NCI-H2029 treated with DMSO at 0.1 percent for 48 hours (cell line): ENCODE results near the gene CCDC97.
"Not testable (repeated sequence)": the region's sequence is repeated elsewhere in the genome, so short reads cannot be mapped to it uniquely, and the experiment has no call there.

Experiments used
- DNase-seq: peaks from one replicate; lab custom pipeline; 2025; lab: John Stamatoyannopoulos, UW

Gene CCDC97

DNA sequence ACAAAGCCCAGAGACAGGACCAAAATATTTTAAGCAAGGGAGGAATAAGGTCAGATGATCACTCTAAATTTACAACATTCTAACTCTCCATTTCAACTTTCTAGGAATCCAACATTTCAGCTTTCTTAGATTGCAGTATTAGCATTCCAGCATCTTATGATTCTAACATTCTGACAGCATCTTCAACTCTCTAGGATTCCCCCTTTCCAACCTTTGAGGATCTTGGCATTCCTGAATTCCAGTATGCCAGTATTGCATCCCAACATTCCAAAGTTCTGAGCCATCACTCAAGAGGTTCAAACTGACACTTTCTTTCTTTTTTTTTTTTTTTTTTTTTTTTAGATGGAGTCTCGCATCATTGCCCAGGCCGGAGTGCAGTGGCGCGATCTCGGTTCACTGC is 30.0 kb downstream of the CCDC97 start:
- DNase-seq: no peak

DNA sequence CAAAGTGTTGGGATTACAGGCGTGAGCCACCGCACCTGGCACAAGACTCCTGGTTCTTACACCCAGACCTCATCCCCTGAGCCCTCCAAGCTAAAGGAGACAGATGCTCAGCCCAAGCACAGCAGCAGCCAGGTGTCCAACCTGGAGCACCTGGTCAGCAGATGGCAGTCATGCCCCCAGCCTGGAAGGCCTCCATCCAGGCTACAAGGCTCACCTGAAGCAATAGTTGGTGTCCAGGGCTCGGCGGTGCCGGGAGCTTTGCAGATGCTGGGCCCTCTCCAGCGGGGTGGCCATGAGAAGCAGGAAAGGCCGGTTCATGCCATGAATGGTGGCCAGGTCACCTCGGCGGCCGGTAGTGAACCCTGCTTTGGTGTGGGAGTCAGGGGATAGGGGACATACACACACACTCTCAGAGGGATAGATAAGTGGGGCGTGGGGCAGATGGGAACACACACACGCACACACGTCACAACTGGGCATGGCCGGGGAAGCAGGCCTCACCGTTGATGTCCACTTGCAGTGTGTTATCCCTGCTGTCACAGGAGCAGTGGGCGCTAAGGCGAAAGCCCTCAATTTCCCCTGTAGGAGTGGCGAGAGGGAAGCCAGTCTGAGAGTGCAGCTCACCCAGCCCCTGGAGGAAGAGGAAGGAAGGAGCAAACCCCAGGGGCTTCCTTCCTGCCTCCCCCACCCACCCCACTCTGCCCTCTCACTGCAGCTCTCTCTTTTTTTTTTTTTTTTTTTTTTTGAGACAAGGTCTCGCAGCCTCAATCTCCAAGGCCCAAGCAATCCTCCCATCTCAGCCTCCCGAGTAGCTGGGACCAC is 31.9 kb downstream of the CCDC97 start:
- no peak for DNase-seq

GRCh38 chr19:41344162-41344561 is 34.2 kb downstream of the CCDC97 start:
- no peak for DNase-seq

GRCh38 chr19:41346916-41347315 is 36.9 kb downstream of the CCDC97 start:
- DNase-seq: not testable (repeated sequence)

- no peak for DNase-seq
Measured at GRCh38 chr19:41350735-41351338, 40.9 kb downstream of the CCDC97 start.

DNA sequence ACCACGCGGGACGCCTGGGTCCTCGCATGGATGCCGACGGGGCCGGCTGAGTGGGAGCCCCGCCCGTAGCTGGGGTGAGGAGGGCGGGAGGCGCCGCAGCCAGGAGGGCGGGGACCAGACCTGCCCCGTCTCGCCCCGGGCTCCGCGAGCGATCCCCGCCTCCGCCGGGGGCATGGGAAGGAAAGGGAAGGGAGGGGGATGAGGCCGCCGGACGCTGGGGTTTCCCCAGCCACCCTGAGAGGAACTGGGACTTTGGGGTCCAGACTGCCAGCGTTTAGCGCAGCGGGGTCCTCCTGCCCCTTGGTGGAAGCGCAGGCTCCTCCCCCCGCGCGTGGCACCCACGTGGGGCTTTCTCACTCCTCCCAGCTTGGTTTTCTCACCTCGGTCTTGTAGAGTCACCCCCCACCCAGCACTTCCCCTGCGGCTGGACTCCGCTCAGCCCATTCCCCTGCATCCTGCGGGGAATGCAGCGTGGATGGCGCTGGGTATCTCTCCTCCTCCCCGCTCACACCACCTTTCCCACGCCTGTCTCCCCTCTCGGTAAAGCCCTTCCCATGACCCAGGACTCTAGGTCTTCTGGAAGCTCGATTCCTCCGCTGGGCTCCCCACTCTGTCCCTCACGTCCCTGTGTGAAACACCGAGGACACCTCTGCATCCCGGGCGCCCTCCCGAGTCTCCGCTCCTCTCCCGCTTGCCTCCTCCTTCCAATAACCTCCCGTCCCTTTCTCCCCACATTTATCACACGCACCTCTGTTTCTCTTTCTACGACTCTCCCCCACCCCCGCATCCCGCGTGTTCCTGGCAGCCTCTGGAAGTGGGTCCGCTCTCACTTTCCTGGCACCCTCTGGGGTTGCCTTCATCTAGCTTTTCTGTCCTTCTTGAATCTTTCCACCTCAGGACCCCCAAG is 41.6 kb downstream of the CCDC97 start:
- no peak for DNase-seq

DNA sequence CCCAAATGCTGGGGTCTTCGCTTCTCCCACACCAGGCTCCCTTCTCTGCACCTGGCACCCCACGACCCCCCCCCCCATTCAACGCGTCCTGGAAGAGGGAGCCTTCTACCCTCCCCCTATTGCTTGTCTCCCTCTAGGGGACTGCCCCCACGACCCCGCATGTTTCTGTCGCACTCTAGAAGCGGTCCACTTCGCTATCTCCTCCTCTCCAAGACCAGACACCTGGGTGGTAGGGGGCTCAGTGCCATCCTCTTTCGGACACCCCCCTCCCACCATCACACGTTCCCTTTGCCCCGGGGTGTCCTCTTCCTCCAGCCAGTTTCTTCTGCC is 42.3 kb downstream of the CCDC97 start:
- no peak for DNase-seq

- DNase-seq: no peak
Measured at GRCh38 chr19:41352609-41353465, 42.9 kb downstream of the CCDC97 start.

- no peak for DNase-seq
Measured at GRCh38 chr19:41353466-41354342, 43.7 kb downstream of the CCDC97 start, which contains the start of gene TGFB1. TGFB1 (minus strand) TSS chr19:41353922; CDS start chr19:41353044, 878 bp downstream.

DNA sequence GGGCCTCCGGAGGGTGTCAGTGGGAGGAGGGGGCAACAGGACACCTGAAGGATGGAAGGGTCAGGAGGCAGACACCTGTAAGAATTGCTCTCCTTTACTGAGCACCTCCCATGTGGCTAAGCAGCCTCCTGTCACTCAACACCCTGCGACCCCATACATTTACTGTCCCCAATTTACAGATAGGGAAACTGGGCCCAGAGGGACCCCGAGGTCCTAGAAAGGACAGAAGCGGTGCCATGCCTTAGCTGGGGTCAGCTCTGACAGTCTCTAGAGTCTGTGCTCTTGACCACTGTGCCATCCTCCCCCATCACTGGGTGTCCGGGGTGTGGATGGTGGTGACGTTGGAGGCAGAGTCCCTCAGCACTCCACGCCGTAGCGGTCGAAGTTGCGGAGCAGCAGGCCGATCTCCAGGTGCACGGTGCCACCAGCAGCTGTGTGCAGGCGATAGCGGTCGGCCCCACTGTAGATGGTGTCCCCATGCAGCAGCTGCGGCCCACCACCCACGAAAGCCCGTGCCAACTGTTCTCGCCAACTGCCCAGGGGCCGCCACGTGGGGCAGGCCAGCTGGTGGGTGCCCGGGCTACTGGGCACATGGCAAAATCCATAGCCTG is 44.5 kb downstream of the CCDC97 start:
- DNase-seq: no peak

DNA sequence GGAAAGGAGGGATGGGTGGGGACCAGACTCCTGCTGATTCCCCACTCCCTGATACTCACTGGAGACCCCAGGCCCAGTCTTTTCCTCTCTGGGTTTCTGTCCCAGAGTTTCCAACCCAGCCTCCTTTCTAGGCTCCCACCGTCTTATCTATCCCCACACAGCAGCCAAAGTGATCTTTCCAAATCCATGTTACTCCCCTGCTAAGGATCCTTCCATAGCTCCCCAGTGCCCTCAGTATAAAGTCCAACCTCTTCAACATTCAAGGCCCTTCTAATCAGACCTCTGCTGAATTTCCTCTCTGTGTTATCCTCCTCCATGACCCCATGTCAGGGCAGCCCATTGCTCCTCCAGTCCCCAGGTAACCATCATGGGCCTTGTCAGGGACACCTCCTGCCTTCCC is 45.1 kb downstream of the CCDC97 start:
- DNase-seq: no peak

DNA sequence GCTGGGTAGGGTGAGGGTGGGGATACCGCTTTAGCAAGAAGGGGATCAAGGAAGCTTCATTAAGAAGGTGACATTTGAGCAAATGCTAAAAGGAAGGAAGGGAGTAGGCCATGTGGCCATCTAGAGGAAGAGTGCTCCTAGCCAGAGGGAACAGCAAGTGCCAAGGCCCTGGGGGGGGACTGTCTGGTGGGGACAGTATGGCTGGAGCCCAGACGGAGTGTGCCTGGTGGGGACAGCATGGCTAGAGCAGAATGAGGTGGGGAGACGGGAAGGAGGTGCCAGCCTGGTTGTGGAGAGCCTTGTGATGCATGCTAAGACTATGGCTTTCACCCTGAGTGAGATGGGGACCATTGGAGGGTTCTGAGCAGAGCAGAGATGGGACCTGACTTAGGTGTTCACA is 45.8 kb downstream of the CCDC97 start:
- no peak for DNase-seq

- DNase-seq: no peak
Measured at GRCh38 chr19:41356984-41357739, 47.2 kb downstream of the CCDC97 start.

DNA sequence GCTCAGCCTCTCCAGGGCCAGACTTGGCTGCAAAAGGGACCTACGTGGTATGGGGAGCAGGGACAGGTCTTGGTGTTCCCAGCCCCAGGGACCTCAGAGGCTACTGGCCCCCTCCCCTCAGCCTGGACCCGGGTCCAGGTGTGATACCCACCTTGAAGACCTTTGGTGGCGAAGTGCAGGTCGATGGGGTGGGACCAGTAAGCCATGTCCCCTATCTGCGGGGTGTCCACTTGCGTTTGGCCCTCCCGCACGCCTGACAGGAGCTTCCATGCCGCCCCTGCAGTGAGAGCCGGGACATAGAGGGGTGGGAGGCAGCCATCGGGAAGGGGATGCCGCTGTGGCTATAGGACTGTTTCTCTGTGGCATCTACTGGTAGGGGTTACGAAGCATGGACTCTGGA is 47.8 kb downstream of the CCDC97 start:
- DNase-seq: no peak

DNA sequence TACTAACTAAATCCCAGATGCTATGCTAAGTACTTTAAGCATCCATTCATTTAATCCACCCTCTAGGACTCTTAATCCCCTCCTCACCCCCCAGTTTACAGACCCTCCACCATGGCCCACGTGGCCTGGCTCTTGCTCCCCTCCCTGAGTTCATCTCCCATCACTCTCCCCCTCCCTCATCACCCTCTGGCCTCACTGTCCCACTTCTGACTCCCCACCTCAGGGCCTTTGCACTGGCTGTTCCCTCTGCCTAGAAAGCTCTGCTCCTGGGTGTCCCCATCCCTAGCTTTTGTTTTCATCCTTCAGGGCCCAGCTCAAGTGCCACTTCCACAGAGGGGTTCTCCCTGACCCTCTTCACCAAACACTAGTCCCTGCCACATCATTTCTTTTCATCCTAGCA is 49.8 kb downstream of the CCDC97 start:
- no peak for DNase-seq

DNA sequence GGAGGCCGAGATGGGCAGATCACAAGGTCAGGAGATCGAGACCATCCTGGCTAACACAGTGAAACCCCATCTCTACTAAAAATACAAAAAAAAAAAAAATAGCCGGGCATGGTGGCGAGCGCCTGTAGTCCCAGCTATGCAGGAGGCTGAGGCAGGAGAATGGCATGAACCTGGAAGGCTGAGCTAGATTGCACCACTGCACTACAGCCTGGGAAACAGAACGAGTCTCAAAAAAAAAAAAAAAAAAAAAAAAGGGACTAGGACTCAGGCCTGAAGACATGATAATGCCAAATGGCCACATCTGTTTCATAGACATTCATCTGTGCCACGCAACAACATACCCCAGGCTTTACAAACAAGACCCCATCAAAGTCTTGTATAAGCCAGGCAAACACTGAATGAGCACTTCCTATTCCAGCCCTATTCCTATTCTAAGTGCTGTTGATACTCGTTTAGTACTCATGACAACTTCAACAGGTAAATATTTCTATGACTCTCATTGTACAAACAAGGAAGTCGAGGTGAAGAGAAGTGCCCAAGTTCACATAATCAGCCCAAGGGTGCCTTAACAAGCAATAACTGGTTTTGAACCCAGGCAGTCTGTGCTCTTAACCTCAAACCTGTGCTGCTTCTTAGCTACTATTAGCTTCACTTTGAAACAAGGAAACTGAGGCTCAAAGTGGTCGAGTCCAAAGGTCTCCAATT is 52.3 kb downstream of the CCDC97 start:
- peak; percentile 67 for DNase-seq

- no peak for DNase-seq
Measured at GRCh38 chr19:41363371-41363752, 53.4 kb downstream of the CCDC97 start.

- peak; percentile 95 for DNase-seq
Measured at GRCh38 chr19:41363753-41364523, 54.0 kb downstream of the CCDC97 start, which contains the start of gene B9D2. B9D2 (minus strand) TSS chr19:41364149; CDS start chr19:41363519, 630 bp downstream.
